HG03457 (cell line): ENCODE data around the gene CASP10.
"Not testable (repeated sequence)": the region's sequence is repeated elsewhere in the genome, so short reads cannot be mapped to it uniquely, and the experiment has no call there.

Experiments
- ATAC-seq: cut with Tn5 transposase; IDR thresholded peaks from one replicate; pipeline ENCODE4 v1.9.1; 2021; ENCODE audit warnings: moderate number of reproducible peaks; ENCODE audit not compliant: unreplicated experiment

The CASP10 gene

GRCh38 chr2:201231781-201232466 lies 49.0 kb downstream of the CASP10 start:
- ATAC-seq = no peak

- no peak for ATAC-seq
Measured at GRCh38 chr2:201232467-201232815, 49.5 kb downstream of the CASP10 start.

DNA sequence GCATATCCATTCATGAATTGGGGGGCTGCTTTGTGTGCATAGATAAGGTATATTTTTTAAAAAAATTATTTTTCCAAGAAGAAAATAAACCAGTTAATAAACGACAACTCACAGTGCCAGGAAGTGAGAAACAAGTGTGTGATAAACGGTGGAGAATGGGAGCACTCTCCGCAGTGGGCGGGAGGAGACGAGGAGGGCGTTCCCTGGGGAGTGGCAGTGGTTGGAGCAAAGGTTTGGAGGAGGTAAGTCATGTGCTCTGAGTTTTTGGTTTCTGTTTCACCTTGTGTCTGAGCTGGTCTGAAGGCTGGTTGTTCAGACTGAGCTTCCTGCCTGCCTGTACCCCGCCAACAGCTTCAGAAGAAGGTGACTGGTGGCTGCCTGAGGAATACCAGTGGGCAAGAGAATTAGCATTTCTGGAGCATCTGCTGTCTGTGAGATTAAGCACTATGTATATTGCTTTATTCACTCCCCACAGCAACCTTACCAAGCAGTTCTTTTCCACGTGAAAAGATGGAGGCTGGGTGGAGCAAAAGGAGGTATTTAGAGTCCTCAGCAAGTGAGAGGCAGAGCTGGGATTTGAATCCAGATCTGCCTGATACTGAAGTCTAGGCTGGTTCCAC lies 50.4 kb downstream of the CASP10 start:
- peak; percentile 83 for ATAC-seq

DNA sequence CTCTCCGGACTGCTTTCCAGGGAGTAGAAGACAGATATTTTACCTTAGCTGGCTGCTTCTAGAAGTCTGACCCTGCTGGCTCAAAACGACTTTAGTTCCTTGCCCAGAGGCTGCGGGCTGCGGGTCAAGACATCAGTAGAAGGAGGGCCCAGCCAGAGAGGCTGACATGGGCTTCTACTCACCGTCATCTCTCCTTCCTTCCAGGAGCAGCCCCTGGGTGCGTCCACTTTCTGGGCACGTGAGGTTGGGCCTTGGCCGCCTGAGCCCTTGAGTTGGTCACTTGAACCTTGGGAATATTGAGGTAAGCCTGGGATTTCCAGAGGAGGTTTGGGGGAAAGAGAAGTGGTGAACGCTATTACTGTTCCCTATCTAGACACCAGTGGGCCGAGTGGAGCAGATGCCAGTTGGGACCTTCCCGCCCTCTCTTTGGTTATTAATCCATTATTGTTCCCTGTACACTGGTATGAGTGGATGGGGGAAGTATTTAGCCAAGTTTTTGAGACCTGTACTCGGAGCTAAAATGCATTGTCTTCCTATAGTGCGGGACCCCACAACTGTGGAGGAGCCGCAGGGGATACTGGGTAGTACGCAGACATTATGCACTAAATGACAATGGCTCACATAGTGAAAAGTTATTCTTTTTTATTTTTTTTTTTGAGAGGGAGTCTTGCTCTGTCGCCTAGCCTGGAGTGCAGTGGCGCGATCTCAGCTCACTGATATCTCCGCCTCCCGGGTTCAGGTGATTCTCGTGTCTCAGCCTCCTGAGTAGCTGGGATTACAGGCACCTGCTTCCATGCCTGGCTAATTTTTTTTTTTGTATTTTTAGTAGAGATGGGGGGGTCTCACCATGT lies 51.1 kb downstream of the CASP10 start:
- peak; percentile 12 for ATAC-seq

DNA sequence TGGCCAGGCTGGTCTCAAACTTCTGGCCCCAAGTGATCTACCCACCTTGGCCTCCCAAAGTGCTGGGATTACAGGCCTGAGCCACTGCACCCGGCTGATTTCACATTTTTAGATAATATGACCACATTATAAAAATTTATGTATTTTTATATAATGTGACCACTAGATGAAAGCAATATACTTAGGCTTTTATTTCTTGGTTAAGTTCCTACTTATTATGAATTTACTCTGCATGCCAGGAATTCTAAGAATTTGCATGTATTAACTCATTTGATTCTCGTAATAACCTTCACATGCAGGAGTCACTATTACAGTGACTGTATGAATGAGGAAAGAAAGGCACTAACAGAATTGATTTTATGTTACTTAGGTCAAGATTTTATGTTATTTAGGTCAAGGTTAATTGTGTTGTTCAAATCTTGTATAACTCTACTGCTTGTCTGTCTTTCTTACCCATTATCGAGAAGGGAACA lies 51.8 kb downstream of the CASP10 start:
- ATAC-seq = no peak

DNA sequence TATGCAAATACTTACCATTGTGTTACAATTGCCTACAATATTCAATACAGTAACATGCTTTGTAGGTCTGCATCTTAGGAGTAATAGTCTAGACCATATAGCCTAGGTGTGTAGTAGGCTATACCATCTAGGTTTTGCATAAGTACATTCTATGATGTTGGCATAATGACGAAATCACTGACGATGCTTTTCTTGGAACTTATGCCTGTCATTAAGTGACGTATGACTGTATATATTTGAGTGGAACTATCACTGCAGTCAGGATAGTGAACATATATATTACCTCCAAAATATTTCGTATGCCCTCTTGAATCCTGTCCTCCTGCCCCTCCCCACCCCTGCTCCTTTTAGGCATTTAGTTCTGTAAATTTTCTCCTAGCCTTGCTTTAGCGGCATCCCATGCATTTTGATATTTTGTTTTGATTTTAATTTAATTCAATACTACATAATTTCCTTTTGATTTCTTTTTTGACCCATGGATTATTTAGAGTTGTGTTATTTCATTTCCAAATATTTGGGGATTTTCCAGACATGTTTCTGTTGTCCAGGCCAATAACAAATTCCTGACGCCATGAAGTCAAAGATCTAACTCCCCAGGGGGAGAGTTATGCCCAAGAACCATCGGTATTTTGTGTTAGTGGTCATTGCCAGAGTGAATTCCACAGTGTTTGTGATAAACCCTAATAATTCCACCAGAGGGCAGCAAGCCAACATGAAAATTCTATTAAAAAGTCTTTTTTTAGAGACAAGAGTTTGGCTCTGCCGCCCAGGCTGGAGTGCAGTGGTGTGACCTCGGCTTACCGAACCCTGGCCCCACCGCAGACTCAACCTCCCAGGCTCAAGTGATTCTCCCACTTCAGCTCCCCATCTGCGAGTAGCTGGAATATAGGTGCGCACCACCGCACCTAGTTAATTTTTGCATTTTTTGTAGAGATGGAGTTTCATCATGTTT lies 53.2 kb downstream of the CASP10 start:
- ATAC-seq = no peak

- no peak for ATAC-seq
Measured at GRCh38 chr2:201237486-201238123, 54.7 kb downstream of the CASP10 start.

GRCh38 chr2:201239167-201239935 lies 56.4 kb downstream of the CASP10 start:
- ATAC-seq = not testable (repeated sequence)

DNA sequence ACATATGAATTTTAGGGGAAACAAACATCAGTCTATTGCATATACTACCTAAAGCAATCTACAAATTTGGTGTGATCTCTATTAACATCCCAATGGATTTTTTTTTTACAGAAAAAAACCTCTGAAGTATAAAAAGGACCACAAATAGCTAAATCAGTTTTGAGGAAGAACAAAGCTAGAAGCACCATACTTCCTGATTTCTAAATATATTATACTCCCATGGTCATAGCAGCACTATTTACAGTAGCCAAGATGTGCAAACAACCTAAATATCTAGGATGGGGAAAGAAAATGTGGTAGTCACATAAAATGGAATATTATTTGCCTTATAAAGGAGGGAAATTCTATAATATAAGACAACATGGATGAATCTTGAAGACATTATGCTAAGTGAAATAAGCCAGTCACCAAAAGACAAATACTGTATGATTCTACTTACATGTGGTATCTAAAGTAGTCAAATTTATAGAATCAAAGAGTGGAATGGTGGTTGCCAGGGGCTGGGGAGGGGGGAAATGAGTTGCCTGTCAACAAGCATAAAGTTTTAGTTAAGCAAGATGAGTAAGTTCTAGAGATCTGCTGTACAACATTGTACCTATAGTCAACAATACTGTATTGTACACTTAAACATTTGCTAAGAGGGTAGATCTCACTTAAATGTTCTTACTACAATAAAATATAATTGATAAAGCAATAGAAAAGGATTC lies 59.8 kb downstream of the CASP10 start:
- no peak for ATAC-seq

DNA sequence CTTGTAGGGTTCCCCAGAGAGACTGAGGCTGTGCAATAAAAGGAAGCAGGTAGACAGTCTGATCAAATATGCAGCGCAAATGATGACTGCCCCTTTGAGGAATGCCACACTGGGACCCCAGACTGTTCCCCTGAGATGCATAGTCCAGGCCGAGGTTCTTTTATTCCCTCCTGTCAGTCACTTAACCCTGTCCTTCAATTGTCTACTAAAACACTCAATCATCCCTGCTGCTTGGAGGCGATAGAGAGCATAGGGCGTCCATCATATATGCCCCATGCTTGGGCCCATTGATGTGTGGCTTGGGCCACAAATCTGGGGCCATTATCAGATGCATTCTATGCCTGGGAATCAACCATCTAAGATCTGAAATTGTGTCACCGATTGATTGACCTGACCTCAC lies 61.9 kb downstream of the CASP10 start:
- ATAC-seq = no peak

DNA sequence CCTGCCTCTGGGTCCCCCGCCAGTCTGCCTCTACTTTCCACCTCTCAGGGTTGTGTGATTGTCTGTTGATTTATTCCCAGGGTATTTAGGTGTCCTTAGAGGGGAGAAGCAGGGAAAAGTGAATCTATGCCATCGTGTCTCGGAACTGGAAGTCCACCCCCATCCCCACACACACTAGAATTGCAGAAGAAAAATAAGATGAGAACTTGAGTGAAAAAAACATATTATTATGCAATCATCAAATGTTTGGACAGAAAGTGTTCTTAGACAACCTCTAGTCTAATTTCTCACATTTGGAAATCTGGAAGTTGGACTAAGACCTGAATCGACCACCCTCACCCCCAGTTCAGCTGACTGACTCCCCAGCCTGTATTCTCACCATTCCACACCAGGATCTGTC lies 63.3 kb downstream of the CASP10 start:
- no peak for ATAC-seq

DNA sequence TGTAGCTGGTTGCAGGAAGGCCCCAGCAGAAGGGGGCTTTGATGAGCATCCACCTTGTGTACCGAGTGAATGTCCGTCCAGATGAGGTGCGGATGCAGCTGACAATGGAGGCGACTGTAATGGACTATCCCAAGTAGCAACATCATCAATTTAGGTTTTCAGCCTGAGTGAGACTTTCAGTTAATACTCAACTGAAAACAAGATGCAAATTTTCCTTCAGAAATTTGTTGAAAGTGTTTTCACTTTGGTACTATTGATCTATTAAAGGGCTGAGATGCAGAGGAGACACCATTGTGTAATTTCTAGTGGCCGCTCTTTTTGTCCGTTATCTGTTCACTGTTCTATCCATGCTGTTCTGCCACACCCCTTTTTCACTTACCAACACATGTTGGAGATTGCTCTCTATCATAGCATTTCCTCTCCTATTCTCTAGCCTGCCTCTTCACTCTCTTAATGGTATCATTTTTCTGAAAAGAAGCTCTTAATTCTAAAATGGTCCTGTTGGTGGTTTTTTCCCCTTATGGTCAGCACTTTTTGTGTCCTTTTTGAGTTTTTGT lies 65.4 kb downstream of the CASP10 start:
- no peak for ATAC-seq

GRCh38 chr2:201249889-201250288 lies 66.9 kb downstream of the CASP10 start:
- ATAC-seq = no peak

DNA sequence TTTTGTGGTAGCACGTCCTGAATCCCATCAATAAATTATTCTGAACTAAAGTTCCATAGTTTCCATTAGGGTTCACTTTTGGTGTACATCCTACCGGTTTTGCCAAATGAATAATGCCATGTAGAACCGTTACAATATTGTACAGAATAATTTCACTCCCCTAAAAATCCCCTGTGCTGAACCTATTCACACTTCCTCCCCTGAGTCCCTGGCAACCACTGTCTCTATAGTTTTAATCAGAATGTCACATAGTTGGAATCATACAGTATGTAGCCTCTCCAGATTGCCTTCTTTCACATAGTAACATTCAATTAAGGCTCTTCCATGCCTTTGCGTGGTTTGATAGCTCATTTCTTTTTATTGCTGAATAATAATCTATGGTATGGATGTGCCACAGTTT lies 67.8 kb downstream of the CASP10 start:
- ATAC-seq = no peak

DNA sequence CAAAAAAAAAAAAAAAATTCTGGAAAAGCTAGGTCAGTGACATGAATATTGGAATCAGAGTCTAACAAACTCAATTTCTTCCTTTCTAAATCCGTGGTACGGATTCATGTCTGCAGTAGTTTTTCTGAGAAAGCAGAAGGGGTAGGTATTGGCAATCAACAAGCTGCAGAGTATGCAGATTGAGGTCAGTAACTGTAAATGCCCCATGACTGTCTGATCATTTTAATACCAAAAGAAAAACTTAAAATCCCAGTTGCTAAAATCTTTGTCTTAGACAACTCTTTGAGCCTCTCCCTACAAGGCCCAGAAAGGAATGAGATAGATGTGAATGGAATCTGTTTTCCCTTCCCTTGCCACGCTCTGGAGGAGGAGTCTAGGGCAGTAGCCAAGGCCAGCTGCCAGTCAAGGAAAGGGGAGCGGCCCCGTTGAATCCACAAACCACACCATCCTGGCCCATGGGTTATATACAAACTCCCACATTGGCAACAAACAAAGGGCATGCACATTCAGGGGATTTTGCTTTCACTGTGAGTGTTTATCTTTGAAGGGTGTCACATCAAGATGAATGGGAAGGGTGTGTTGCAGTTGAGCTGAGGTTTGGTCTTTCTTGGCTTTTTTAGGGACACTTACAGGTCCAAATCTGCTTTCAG lies 71.3 kb downstream of the CASP10 start:
- ATAC-seq = no peak

DNA sequence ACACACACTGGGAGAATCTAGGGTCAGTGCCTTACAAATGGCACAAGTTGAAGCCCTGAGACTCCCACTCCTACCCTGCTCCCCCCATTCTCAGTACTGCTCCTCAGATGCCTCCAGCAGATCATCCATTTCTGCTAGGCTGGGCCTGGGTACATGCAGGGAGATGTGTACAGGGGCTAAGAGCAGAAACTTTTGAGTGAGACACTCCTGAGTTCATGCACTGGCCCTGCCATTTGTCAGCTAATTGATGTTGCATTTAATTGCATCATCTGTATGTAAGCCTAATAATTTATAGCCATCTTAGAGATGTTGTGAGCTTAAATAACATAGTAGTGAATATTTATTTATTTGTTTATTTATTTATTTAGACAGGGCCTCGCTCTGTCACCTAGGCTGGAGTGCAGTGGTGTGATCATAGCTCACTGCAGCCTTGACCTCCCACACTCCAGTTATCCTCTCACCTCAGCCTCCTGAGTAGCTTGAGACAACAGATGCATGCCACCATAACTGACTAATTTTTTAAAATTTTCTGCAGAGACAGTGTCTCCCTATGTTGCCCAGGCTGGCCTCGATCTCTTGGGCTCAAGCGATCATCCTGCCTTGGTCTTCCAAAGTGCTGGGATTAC lies 72.6 kb downstream of the CASP10 start:
- no peak for ATAC-seq

DNA sequence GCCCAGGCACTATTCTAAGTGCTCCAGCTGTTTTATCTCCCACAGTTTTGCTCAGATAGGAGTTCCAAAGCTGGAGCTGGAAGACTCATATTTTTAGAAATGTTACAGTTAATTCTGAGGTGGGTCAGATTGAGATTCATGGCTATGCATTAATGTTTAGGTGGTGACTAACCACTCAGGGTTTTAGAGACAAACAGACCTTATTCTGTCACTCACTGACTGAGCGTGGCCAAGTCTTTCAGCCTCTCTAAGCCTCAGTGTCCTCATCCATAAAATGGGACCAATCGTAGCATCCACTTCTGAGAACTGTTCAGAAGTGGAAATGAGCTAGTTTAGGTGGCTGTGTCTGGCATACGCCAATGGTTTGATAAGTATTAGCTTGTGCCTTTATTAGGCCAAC lies 73.1 kb downstream of the CASP10 start:
- no peak for ATAC-seq
